Measurements from ENCODE around the gene PYROXD2.

PYROXD2 gene

GRCh38 chr10:98446661-98447221 lies 31.8 kb upstream of the PYROXD2 start, which contains the start of gene HPS1:
Gene HPS1 (minus strand): TSS chr10:98446935. CDS start chr10:98443240, 3,695 bp downstream.
- TF ChIP-seq CTCF (conservative IDR thresholded peaks at IDR 0.05; ENCODE audit: low read depth, low read length) = no peak
- peak within 1 kb of the TSS; percentile 93 for H3K4me3 ChIP-seq (ENCODE audit: low read depth, low read length)
- DNase-seq (ENCODE audit: low read depth) = peak; percentile 72

DNA sequence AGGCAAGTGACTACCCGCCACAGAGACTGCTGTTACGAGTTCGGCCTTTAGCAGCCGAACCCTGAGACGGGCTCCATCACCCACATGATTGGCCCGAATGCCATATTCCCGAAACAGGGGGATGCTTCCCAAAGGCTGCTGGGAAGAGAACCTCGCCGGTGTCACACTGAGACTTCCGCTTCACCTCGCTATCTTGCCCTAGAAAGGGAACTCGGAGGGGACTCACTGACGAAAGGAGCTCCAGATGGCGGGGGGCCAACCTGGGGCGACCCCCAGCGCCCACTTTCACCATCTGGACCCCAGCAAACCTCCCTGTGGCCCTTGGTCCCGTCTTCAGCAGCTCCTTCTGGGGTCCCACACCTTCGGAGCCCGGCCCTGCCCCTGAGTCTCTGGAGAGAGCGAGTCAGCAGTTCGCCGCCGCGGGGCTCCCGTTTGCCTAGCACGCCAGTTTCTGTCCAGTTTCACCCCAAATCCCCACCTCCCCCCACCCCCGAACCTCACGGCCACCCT lies 31.2 kb upstream of the PYROXD2 start:
- peak; percentile 37 for DNase-seq (ENCODE audit: low read depth)
- peak overlapping the region; percentile 93 for H3K4me3 ChIP-seq (ENCODE audit: low read depth, low read length)
- TF ChIP-seq CTCF (conservative IDR thresholded peaks at IDR 0.05; ENCODE audit: low read depth, low read length) = no peak

- peak overlapping the region; percentile 93 for H3K4me3 ChIP-seq (ENCODE audit: low read depth, low read length)
- no peak for DNase-seq (ENCODE audit: low read depth)
- no peak for TF ChIP-seq CTCF (conservative IDR thresholded peaks at IDR 0.05; ENCODE audit: low read depth, low read length)
Observed at GRCh38 chr10:98445200-98445812, 30.3 kb upstream of the PYROXD2 start.

- DNase-seq (ENCODE audit: low read depth) = no peak
- TF ChIP-seq CTCF (conservative IDR thresholded peaks at IDR 0.05; ENCODE audit: low read depth, low read length) = no peak
- no peak overlapping the region for H3K4me3 ChIP-seq (ENCODE audit: low read depth, low read length)
Observed at GRCh38 chr10:98444314-98445006, 29.5 kb upstream of the PYROXD2 start.

GRCh38 chr10:98438715-98439114 lies 23.7 kb upstream of the PYROXD2 start:
- no peak for DNase-seq (ENCODE audit: low read depth)
- TF ChIP-seq CTCF (conservative IDR thresholded peaks at IDR 0.05; ENCODE audit: low read depth, low read length) = no peak
- H3K4me3 ChIP-seq (ENCODE audit: low read depth, low read length) = no peak overlapping the region

DNA sequence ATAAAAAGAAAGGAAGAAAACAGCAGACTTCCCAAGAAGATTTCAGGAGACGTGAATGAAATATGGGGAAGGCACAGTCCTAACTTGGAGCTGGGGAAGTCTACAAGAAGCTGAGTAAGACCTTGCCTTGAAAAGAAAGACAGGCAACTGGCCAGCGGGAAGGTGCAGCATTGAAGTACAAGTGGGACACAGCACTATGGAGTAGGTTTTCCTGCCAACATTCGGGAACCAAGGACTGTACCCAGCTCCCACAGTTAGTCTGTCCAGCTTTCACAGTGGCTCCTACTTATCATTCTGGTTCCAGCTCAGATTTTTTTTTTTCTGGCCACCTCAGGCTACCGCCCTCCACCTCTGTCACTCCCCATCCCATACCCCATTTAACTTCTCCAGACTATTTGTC lies 21.7 kb upstream of the PYROXD2 start:
- TF ChIP-seq CTCF (conservative IDR thresholded peaks at IDR 0.05; ENCODE audit: low read depth, low read length) = no peak
- no peak for DNase-seq (ENCODE audit: low read depth)

More for the DNA sequence above, 21.7 kb upstream of the PYROXD2 start:
- no peak overlapping the region for H3K4me3 ChIP-seq (ENCODE audit: low read depth, low read length)

Measured in choroid plexus epithelial cell (primary cell).